ENCODE measurements around the gene CD7.

CD7 gene

GRCh38 chr17:82269138-82269881 lies 48.1 kb downstream of the CD7 start:
- no peak for TF ChIP-seq TAF1 (IDR thresholded peaks at IDR 0.05; ENCODE audit: borderline replicate concordance, insufficient read depth, low read length)

DNA sequence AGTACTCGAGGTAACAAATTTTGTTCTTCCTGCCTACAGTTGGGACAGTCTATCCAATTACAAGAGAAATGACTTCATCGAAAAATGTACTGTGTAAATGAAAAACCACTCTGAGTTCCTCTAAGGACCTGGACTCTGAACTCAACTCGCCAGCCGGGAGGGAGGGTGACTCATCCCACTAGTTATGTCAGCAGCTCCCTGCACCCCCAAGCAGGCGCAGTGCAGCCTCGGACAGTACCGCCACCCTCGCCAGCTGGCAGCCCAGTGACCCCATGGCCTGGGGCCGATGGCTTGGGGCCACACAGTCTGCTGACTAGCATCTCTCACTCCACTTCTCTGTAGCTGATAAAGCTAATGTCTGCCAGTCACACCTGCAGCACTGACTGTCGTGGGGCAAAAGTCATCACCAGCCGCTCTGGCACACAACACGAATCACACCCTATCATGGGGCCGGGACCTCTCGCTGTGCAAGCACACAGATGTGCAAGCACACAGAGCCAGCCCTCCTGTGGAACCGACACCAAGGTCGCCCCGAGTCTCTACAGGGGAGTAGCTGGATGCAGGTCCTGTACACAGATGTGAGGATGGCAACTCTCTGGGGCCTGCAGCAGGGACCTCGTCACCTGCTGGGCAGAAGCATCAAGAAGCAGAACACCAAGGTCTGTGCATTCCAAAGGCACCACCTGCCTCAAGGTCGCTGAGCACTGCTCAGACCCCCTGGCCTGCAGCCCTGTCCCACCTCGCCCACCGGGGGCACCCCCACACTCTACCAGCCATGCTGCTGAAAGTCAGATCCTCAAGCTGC lies 49.6 kb downstream of the CD7 start:
- no peak for TF ChIP-seq FOXP2 (optimal IDR thresholded peaks at IDR 0.05; ENCODE audit: borderline replicate concordance, extremely low read depth, extremely low read length, insufficient read depth)
- TF ChIP-seq POLR2AphosphoS5 (IDR thresholded peaks at IDR 0.05; ENCODE audit: low read depth, low read length), result no peak
- no peak for TF ChIP-seq REST (IDR thresholded peaks at IDR 0.05; ENCODE audit: insufficient read depth in 1 of 2, low read depth in 2 of 2, low read length in 2 of 2)
- no peak for TF ChIP-seq TAF1 (IDR thresholded peaks at IDR 0.05; ENCODE audit: borderline replicate concordance, insufficient read depth, low read length)
- TF ChIP-seq SIN3A (IDR thresholded peaks at IDR 0.05; ENCODE audit: borderline replicate concordance, insufficient read depth, low read length), result no peak

DNA sequence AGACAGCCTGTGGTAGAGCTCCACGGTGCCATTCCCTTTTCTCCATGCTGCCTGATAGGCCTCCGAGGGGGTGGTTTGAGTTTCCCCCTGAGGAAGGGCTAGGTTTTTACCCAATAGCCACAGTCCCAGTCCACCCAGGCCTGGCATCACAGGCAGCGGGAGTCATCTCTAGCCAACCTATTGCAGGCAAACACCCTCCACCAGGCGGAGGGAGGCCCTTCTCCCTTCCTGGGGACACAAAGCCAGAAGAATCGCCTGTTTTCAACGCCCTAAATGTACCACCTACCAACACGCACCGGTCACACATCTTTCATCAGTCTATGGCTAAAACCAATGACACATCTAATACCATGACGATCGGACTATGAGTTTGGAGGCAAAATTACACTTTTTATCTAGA lies 51.3 kb downstream of the CD7 start:
- no peak for TF ChIP-seq SIN3A (IDR thresholded peaks at IDR 0.05; ENCODE audit: borderline replicate concordance, insufficient read depth, low read length)
- no peak for TF ChIP-seq REST (IDR thresholded peaks at IDR 0.05; ENCODE audit: insufficient read depth in 1 of 2, low read depth in 2 of 2, low read length in 2 of 2)
- no peak for TF ChIP-seq POLR2AphosphoS5 (IDR thresholded peaks at IDR 0.05; ENCODE audit: low read depth, low read length)
- no peak for TF ChIP-seq TAF1 (IDR thresholded peaks at IDR 0.05; ENCODE audit: borderline replicate concordance, insufficient read depth, low read length)
- no peak for TF ChIP-seq FOXP2 (optimal IDR thresholded peaks at IDR 0.05; ENCODE audit: borderline replicate concordance, extremely low read depth, extremely low read length, insufficient read depth)

All from PFSK-1 (cell line).